NCI-H1694 (cell line): ENCODE results near the gene TMOD1.
"Not testable (repeated sequence)": the region's sequence is repeated elsewhere in the genome, so short reads cannot be mapped to it uniquely, and the experiment has no call there.

Source experiments
- DNase-seq: peaks from one replicate; lab custom pipeline; 2025; lab: John Stamatoyannopoulos, UW

TMOD1 gene

DNA sequence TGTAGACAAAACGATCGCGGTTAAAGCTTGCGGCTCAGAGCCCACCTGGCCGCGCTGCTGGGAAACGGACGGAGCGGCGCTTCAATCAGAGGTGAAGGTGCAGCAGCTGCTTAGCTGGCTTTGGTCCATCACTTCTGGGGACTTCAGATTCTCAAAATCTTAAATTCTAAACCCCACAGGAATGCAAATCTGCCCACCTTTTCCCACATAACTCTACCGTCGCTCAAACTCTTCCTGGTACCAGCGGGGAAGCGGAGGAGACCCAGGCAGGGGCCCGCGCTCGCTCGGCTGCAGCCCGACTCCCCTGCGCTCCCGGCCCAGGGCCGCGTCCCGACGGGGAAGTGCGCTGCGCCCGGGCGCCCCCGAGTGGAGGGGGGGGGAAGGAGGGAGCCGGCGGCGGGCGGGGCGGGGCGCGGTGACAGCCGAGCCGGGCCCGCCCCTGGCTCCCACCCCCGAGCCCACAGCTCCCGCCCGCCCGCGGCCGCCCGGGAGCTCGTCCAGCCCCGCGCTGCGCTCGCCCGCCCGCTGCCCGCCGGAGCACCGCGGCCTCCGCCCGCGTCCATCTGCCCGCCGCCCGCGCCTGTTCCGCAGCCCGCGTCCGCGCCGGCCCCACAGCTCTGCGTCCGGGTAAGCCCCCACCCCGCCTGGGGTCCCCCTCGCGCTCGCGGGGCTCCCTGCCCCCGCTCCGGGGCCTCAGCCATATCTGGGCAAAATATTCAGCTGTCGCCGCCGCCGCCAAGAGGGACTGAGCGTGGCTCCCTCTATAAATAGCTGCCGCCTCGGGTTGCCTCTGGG lies at the start of gene TMOD1:
TMOD1 (plus strand) TSS at position 490 of the 795 bp plus-strand sequence. CDS start 22,523 bp downstream, outside the sequence.
- peak; percentile 34 for DNase-seq

DNA sequence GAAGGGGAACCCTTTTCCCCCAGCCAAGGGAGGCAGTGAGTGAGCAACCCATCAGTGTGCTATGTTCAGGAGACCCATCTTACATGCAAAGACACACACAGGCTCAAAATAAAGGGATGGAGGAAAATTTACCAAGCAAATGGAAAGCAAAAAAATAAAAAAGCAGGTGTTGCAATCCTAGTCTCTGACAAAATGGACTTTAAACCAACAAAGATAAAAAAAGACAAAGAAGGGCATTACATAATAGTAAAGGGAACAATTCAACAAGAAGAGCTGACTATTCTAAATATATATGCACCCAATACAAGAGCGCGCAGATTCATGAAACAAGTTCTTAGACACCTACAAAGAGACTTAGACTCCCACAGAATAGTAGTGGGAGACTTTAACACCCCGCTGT lies 47.9 kb upstream of the TMOD1 start:
- not testable (repeated sequence) for DNase-seq

DNA sequence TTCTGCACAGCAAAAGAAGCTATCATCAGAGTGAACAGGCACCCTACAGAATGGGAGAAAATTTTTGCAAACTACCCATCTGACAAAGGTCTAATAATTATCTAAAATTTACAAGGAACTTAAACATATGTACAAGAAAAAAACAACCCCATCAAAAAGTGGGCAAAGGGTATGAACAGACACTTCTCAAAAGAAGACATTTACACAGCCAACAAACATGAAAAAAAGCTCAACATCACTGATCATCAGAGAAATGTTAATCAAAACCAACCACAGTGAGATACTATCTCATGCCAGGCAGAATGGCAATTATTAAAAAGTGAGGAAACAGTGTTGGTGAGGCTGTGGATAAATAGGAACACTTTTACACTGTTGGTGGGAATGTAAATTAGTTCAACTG lies 44.6 kb upstream of the TMOD1 start:
- not testable (repeated sequence) for DNase-seq

- DNase-seq, result no peak
Observed at GRCh38 chr9:97459326-97459725, 42.1 kb upstream of the TMOD1 start.

GRCh38 chr9:97462159-97462558 lies 39.3 kb upstream of the TMOD1 start:
- no peak for DNase-seq

DNA sequence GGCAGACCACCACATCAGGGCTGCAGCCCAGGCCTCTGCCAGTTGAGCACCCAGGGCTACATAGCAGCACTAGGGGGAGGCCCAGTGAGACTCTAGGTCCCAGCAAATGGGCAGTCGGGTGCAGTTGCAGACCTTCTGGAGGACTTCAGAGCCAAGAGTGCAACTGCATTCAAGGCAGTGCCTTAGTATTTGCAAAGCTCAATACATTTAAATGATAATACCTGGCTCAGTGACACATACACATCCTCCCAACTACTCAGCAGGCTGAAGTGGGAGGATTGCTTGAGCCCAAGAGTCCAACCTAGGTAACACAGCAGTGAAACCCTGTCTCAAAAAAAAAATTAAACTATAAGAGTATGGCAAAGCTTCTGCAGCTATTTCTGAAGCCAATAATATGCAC lies 38.6 kb upstream of the TMOD1 start:
- no peak for DNase-seq

DNA sequence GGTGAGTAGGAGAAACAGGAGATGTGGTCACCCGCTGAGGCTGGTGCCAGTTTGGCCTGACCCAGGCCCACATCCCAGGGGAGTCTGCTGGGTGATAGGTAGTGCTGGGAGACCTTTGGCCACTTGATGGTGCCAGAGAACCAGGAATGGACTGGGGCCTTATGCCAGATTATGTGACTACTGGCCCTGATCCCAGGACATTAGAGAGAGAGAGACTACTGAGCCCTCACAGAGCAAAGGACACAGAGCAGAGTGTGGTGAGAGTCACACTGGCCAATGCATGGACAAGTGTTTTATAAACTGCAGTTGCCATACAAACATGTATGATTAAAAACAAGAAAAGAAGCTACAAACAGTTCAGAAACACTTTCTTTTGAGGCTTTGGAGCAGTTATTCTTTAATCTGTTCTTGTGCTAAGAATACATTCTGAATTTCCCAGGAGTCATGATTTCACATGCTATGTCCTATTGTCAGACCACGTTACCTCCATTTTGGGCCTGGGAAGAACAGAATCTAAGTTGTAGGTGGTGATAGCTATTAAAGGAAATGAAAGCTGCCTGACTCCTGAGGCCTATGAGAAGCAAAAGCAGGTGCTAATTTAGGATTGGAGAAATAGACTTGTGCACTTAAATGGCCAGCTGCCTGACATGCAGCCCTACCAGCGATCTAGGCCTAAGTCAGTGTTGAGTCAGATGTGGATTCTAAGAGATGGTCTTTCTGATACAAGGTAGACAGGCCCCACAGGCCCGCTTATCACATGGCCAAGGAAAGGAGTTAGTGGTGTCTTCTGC lies 32.6 kb upstream of the TMOD1 start:
- DNase-seq, result peak; percentile 37

- DNase-seq, result no peak
Observed at GRCh38 chr9:97470076-97470475, 31.4 kb upstream of the TMOD1 start.

GRCh38 chr9:97473717-97474116 lies 27.7 kb upstream of the TMOD1 start:
- no peak for DNase-seq

- no peak for DNase-seq
Observed at GRCh38 chr9:97474372-97474925, 27.0 kb upstream of the TMOD1 start.

GRCh38 chr9:97475059-97475458 lies 26.4 kb upstream of the TMOD1 start:
- no peak for DNase-seq

DNA sequence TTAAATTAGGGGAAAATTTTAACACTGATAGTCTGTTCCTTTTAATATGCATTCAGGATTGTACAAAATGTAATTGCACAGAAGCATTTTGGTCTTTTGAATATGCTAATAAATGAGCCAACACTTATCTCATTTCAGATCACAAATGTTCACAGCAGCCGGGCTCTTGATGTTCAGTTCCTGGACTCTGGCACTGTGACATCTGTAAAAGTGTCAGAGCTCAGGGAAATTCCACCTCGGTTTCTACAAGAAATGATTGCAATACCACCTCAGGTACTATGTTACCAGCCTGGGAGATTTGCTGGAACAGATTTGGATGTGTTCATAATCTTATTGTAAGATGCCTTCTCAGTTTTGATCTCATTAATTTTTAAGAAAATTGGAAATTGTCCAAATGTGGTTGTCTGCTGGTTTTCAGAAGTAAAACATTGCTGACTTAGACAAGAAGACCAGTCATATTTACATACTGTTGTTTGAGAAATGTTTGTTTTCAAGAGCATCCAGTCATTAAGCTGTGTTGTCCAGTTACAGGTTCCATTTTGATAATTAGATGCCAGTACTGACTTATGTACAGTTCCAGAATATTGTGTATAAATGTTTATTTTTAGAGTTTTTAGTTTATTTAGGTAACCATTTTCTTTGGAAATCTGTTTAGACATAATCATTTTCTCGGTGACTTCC lies 23.0 kb upstream of the TMOD1 start:
- DNase-seq, result no peak

DNA sequence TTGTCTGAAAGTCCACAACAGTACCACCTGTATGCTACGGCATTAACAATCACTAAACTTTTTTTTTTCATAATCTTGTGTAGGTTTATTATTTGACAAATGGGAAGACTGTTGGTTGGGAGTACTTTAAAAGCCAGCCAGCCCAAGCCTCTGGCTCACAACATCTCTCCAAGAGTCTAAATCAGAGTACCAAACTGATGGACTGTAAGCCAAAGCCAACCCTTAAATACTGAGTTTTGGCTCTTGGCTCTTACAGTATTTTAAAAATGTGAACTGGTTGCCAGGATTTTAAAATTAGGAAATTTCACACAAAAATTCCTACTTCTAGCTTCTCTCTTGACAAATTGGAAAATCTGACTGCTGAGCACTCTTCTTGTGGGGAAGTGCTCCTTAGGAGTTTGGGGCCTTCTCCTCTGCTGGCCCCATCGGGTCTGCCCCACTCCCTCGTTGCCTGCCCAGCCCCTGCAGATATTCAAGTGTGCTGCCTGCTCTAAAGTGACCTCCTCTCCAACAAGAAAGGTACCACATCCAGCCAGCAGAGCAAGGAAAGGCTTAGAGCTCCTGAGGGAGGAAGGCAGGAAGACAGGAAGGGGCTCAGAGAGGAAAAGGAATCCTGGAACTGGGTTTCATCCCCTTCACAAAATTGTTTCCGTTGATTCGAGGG lies 21.8 kb upstream of the TMOD1 start:
- no peak for DNase-seq

GRCh38 chr9:97480174-97480573 lies 21.3 kb upstream of the TMOD1 start:
- no peak for DNase-seq

GRCh38 chr9:97480749-97481148 lies 20.7 kb upstream of the TMOD1 start:
- no peak for DNase-seq

GRCh38 chr9:97484134-97484533 lies 17.3 kb upstream of the TMOD1 start:
- no peak for DNase-seq

DNA sequence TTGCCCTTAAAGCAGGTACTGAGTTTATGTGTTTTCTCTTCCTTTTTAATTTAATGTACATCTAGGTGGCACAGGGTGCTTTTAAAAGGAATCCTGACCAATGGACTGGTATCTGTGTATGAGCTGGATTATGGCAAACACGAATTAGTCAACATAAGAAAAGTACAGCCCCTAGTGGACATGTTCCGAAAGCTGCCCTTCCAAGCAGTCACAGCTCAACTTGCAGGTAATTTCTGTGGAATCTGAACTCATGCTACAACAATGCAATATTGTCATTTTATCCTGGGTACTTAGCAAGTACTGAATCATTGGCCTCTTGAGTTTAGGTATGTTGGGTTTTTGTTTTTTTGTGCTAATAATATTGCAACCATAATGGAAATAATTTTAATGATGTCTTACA lies 14.4 kb upstream of the TMOD1 start:
- no peak for DNase-seq

- no peak for DNase-seq
Observed at GRCh38 chr9:97487861-97488260, 13.6 kb upstream of the TMOD1 start.

GRCh38 chr9:97491216-97491999 lies 10.1 kb upstream of the TMOD1 start:
- DNase-seq, result no peak

GRCh38 chr9:97497558-97498375 lies 3.7 kb upstream of the TMOD1 start:
- not testable (repeated sequence) for DNase-seq
